ENCODE results near the gene GNAI1. TPM values are rescaled to one million over a fixed set of nuclear protein-coding genes. Genes with fewer than 3 reads are reported as not detected.

The GNAI1 gene
- total RNA-seq, 2 donors from 2014 or later: 30.2 to 40.4 TPM

DNA sequence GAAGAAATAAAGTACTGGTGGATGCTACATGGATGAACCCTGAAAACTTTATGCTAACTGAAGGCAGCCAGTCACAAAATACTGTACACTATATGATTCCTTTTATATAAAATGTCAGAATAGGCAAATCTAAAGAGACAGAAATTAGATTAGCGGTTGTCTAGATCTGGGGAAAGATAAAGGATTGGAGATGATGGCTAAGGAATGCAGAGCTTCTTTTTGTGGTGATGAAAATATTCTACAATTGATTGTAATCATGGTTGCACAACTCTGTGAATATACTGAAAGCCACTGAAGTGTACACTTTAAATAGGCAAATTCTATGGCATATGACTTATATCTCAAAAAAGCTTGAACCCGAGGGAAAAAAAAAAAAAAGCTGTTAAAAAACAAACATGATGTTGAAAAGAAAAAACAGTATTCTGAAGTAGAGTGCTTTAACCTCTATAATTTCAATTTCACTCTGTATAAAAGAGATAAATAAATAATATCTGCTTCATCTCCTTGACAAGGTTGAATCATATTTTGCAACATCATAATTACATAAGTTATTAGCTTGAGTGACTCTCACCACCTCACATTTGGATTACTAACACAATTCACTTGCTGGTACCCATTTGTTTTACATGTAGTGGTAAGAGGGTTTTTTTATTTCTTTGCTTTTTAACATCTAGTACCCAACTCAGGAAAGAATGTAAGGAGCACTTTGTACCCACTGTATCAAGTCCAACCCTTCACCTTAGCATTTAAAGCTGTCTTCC, 2.8 kb upstream of the GNAI1 start:
- H3K27me3 ChIP-seq (replicated peaks; ENCODE audit: insufficient read depth): no peaks in the 10 kb centered on the region
- WGBS: 60% methylated on average over 2 of the region's 2 CpGs
- TF ChIP-seq POLR2AphosphoS5 (IDR thresholded peaks at IDR 0.05) (no peak), POLR2A (IDR thresholded peaks at IDR 0.05) (no peak)
- TF ChIP-seq, protein P1, sequence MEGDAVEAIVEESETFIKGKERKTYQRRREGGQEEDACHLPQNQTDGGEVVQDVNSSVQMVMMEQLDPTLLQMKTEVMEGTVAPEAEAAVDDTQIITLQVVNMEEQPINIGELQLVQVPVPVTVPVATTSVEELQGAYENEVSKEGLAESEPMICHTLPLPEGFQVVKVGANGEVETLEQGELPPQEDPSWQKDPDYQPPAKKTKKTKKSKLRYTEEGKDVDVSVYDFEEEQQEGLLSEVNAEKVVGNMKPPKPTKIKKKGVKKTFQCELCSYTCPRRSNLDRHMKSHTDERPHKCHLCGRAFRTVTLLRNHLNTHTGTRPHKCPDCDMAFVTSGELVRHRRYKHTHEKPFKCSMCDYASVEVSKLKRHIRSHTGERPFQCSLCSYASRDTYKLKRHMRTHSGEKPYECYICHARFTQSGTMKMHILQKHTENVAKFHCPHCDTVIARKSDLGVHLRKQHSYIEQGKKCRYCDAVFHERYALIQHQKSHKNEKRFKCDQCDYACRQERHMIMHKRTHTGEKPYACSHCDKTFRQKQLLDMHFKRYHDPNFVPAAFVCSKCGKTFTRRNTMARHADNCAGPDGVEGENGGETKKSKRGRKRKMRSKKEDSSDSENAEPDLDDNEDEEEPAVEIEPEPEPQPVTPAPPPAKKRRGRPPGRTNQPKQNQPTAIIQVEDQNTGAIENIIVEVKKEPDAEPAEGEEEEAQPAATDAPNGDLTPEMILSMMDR (IDR thresholded peaks at IDR 0.05): no peak
- H3K4me1 ChIP-seq (replicated peaks): no peaks in the 10 kb centered on the region
- intact Hi-C loops (cut with DNase I): loop anchor here (5.0 kb wide), 1 partner anchor 260 kb away; no protein-coding TSS in a partner anchor
- no peak overlapping the region for H3K4me3 ChIP-seq
- DNase-seq (ENCODE audit: low spot score): no peak
- H3K27ac ChIP-seq: no peak overlapping the region
- no peaks in the 10 kb centered on the region for H3K36me3 ChIP-seq
- no peaks in the 10 kb centered on the region for H3K9me3 ChIP-seq

DNA sequence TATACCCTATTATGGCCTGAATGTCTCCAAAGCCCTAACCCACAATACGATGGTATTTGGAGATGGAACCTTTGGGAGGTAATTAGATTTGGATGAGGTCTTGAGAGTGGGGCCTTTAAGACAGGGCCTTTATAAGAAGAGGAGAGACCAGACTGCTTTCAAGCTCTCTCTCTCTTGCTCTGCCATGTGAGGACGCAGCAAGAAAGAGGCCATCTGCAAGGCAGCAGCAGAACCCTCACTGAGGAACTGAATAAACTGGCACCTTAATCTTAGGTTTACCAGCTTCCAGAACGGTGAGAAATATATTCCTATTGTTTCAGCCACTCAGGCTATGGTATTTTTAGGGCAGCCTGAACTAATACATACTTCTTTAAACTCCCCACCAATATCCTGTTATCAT, 2.0 kb upstream of the GNAI1 start:
- 68% methylated on average over 3 of the region's 3 CpGs for WGBS
- intact Hi-C loops (cut with DNase I): loop anchor here (5.0 kb wide), 1 partner anchor 260 kb away; no protein-coding TSS in a partner anchor

DNA sequence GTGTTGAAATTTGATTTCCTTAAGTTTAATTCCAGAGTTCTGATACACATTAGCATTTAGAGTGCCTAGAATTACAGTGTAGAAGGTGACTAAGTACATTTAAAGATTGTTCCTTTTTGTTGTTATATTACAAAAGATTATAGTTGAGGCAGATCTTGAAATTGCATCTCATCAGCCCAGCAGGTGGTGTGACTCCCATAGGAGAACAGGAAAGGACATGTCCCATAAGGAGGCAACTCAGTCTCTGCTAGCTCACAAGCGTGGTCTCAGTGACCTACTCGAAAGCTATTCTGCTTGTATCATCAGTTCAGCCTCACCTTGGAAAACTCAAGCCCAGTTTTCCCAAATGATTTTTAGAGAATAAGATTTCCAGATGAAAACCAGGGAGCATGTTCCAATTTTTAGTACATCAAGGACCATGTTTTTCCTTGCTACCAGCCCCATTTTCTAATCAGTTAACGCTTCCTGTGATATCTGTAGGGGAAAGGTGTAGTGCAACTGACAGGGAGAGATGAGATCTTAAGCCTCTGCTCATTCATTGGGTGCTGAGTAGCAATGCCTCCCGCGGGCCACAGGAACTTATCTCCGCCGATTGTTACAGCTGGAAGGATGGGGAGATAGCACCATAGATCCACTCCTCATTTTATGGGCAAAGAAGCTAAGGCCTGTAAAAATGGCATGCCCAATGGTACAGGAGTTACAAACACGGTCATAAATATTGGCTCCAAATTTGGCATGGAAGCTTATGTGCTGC, 1.1 kb upstream of the GNAI1 start:
- no peak for DNase-seq (ENCODE audit: low spot score)
- TF ChIP-seq POLR2A (IDR thresholded peaks at IDR 0.05) (no peak), POLR2AphosphoS5 (IDR thresholded peaks at IDR 0.05) (no peak)
- TF ChIP-seq, protein P1 (IDR thresholded peaks at IDR 0.05): peak in 2 of 4 experiments; percentile 20 to 26
- intact Hi-C loops (cut with DNase I): loop anchor here (5.0 kb wide), 1 partner anchor 259 kb away; no protein-coding TSS in a partner anchor
- H3K27ac ChIP-seq: peak overlapping the region; percentile 86 to 87
- no peak overlapping the region for H3K4me3 ChIP-seq
- no peaks in the 10 kb centered on the region for H3K4me1 ChIP-seq (replicated peaks)
- H3K9me3 ChIP-seq: no peaks in the 10 kb centered on the region
- H3K27me3 ChIP-seq (replicated peaks; ENCODE audit: insufficient read depth): no peaks in the 10 kb centered on the region
- 36% methylated on average over 8 of the region's 8 CpGs for WGBS
- H3K36me3 ChIP-seq: no peaks in the 10 kb centered on the region

More for the DNA sequence above, 2.0 kb upstream of the GNAI1 start:
- Histone ChIP-seq H3K9me3 (no peaks in the 10 kb centered on the region), H3K4me1 (replicated peaks) (no peaks in the 10 kb centered on the region), H3K27ac (no peak overlapping the region), H3K4me3 (no peak overlapping the region), H3K36me3 (no peaks in the 10 kb centered on the region), H3K27me3 (replicated peaks; ENCODE audit: insufficient read depth) (no peaks in the 10 kb centered on the region)
- TF ChIP-seq POLR2A (IDR thresholded peaks at IDR 0.05) (no peak), POLR2AphosphoS5 (IDR thresholded peaks at IDR 0.05) (no peak)
- TF ChIP-seq, protein P1 (IDR thresholded peaks at IDR 0.05): no peak
- DNase-seq (ENCODE audit: low spot score): no peak

DNA sequence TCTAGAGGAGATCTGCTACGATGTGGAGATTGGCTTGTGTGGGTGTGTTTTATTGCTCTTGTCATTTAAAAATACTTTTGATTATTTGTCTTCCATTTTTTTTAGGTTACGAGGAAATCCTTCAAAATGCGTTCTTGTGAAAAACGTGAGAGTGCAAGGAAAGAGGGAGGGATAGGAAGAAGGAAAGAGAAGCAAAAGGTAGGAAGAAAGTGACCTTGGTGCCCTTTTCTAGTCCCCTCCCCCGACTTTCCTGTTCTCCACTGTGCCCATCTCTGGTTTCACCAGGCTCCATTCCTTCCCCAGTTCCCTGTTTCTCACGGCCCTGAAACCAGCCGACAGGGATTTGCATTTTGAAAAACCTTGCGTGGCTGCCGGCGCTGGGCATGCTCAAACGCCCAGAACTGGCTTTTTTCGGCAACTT, 506 bp upstream of the GNAI1 start:
- no peak for TF ChIP-seq POLR2AphosphoS5 (IDR thresholded peaks at IDR 0.05)
- TF ChIP-seq POLR2A (IDR thresholded peaks at IDR 0.05): no peak
- TF ChIP-seq, protein P1 (IDR thresholded peaks at IDR 0.05): no peak
- Histone ChIP-seq H3K9me3 (no peaks in the 10 kb centered on the region), H3K27me3 (replicated peaks; ENCODE audit: insufficient read depth) (no peaks in the 10 kb centered on the region), H3K36me3 (no peaks in the 10 kb centered on the region), H3K27ac (peak overlapping the region; percentile 86 to 87), H3K4me3 (peak overlapping the region; percentile 85 to 89), H3K4me1 (replicated peaks) (peaks cover 5% of the 10 kb centered on the region)
- WGBS: 4% methylated on average over 12 of the region's 12 CpGs
- peak; percentile 74 for DNase-seq (ENCODE audit: low spot score)
- intact Hi-C loops (cut with DNase I): loop anchor here (5.0 kb wide), 1 partner anchor 258 kb away; no protein-coding TSS in a partner anchor

All from prostate gland (tissue), 2 donors.